ENCODE measurements around the gene KMO.

Gene KMO

DNA sequence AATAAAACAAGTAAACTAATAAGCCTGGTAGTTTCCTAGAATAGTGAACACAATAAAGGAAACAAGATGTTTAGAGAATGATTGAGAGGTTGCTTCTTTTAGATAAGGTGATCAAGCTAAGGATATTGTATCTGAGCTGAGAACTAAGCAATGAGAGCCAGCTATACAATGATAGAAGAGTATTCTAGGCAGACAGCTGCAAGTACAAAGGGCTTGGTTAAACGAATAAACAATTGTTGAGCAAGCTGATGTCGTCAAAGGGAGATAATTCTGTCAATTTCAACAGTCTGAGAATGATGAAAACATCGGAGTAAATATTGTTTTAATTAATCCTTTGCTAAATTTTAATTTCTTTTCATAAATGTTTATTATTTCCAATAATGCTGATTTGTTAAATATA, 7.2 kb upstream of the KMO start:
- H3K36me3 ChIP-seq (ENCODE audit: low read depth), result no peaks in the 10 kb centered on the region
- no peak for DNase-seq (ENCODE audit: low spot score)
- H3K27ac ChIP-seq (ENCODE audit: poor library complexity, severe bottlenecking), result no peak overlapping the region

DNA sequence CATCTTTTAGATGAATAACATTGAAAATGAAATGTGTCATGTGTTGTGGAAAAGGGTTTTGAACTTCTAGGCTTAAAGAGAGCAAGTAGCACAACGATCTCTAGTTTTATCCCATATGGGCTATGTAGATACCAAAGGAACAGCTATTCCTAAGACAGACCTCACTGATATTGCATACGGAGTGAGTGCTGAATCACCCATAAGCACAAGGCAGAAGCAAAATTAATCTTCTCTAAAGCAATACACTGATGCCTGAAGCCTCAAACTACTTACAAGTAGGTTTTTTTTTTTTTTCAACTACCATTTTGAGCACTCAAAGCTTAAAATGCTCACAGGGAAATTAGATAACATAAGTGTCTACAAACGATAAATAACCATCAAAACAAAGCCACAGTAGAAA, 5.0 kb upstream of the KMO start:
- no peak for ATAC-seq (ENCODE audit: low read depth)
- Histone ChIP-seq H3K9me3 (ENCODE audit: severe bottlenecking) (no peaks in the 10 kb centered on the region), H3K36me3 (ENCODE audit: low read depth) (no peaks in the 10 kb centered on the region), H3K27ac (ENCODE audit: poor library complexity, severe bottlenecking) (no peak overlapping the region), H3K4me1 (ENCODE audit: insufficient read depth, poor library complexity, severe bottlenecking) (peaks cover under 1% of the 10 kb centered on the region), H3K27me3 (ENCODE audit: insufficient read depth, poor library complexity, severe bottlenecking) (no peaks in the 10 kb centered on the region), H3K4me3 (ENCODE audit: severe bottlenecking) (no peak overlapping the region)
- TF ChIP-seq, protein P1, sequence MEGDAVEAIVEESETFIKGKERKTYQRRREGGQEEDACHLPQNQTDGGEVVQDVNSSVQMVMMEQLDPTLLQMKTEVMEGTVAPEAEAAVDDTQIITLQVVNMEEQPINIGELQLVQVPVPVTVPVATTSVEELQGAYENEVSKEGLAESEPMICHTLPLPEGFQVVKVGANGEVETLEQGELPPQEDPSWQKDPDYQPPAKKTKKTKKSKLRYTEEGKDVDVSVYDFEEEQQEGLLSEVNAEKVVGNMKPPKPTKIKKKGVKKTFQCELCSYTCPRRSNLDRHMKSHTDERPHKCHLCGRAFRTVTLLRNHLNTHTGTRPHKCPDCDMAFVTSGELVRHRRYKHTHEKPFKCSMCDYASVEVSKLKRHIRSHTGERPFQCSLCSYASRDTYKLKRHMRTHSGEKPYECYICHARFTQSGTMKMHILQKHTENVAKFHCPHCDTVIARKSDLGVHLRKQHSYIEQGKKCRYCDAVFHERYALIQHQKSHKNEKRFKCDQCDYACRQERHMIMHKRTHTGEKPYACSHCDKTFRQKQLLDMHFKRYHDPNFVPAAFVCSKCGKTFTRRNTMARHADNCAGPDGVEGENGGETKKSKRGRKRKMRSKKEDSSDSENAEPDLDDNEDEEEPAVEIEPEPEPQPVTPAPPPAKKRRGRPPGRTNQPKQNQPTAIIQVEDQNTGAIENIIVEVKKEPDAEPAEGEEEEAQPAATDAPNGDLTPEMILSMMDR (IDR thresholded peaks at IDR 0.05; ENCODE audit: poor library complexity, severe bottlenecking), result no peak
- no peak for DNase-seq (ENCODE audit: low spot score)

More for the DNA sequence above, 7.2 kb upstream of the KMO start:
- Histone ChIP-seq H3K4me3 (ENCODE audit: severe bottlenecking) (no peak overlapping the region), H3K4me1 (ENCODE audit: insufficient read depth, poor library complexity, severe bottlenecking) (no peaks in the 10 kb centered on the region), H3K9me3 (ENCODE audit: severe bottlenecking) (no peaks in the 10 kb centered on the region), H3K27me3 (ENCODE audit: insufficient read depth, poor library complexity, severe bottlenecking) (no peaks in the 10 kb centered on the region)
- TF ChIP-seq, protein P1 (IDR thresholded peaks at IDR 0.05; ENCODE audit: poor library complexity, severe bottlenecking), result no peak
- ATAC-seq (ENCODE audit: low read depth), result no peak

DNA sequence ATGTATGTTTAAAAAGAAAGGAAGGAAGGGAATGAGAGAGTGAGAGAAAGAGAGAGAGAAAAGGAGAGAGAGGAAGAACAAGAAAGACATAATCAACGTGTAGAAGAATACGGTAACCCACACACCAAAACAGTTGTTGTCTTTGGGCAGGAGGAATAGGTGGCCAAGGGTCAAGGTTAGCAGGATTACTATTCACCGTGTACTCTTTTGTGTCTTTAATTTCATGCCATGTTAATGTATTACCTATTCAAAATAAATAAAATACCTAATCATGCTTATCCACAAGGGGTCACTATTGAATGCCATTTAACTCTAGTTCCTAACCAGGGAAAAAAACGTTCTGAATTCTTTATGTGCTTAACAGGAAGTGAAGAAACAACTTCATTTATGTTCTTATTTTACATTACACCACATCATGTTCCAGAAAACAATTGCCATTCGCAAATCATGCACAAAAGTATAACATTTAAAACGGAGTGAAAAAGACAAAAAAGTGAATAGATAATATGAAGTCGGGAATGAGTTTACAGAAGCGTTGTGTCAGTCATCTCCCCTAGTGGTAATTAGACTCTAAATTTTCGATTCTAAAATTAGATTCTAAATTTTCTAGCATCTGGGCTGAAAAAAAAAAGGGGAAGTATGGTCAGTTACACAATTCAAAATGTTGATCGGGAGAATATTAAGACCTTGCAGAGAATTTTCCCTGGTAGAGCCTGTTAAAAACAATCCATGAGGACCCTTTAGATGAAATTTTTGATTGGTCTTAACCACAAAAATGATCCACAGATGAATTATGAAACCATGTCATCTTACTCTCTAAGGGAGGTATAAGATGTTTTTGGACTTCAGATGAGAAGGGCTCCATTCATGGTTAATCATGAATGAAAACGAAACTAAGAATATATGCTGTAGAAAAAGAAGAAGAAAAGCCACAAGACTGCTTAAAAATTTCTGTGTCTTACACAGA, 700 bp upstream of the KMO start:
- peak overlapping the region; percentile 32 for H3K4me3 ChIP-seq (ENCODE audit: severe bottlenecking)
- no peak for DNase-seq (ENCODE audit: low spot score)
- peak; percentile 72 for ATAC-seq (ENCODE audit: low read depth)
- no peaks in the 10 kb centered on the region for H3K9me3 ChIP-seq (ENCODE audit: severe bottlenecking)
- H3K36me3 ChIP-seq (ENCODE audit: low read depth), result no peaks in the 10 kb centered on the region
- TF ChIP-seq, protein P1 (IDR thresholded peaks at IDR 0.05; ENCODE audit: poor library complexity, severe bottlenecking), result peak; percentile 69
- H3K27me3 ChIP-seq (ENCODE audit: insufficient read depth, poor library complexity, severe bottlenecking), result no peaks in the 10 kb centered on the region
- H3K27ac ChIP-seq (ENCODE audit: poor library complexity, severe bottlenecking), result peak overlapping the region; percentile 41
- H3K4me1 ChIP-seq (ENCODE audit: insufficient read depth, poor library complexity, severe bottlenecking), result peaks cover 5% of the 10 kb centered on the region

DNA sequence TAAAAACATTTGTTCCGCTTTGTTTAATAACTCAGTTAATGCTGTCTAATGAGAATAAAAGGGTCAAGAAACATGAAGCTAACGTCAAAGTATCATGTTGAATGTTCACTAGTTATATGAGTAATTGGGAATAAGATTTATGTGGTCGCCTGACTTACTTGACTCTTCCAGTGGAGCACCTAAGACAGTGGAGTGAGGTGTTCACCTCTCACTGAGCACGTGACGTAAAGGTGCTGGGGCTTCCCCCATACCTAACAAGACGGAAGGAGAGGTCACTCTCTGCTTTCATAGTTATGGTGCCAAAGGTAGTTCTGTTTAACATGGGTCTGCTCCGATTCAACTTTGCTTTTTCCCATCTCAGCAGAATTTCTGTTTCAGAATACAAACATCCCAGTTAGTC, 686 bp downstream of the KMO start:
- H3K9me3 ChIP-seq (ENCODE audit: severe bottlenecking), result no peaks in the 10 kb centered on the region
- no peaks in the 10 kb centered on the region for H3K36me3 ChIP-seq (ENCODE audit: low read depth)
- ATAC-seq (ENCODE audit: low read depth) (no peak), DNase-seq (ENCODE audit: low spot score) (no peak)
- H3K4me1 ChIP-seq (ENCODE audit: insufficient read depth, poor library complexity, severe bottlenecking), result peaks cover 5% of the 10 kb centered on the region
- TF ChIP-seq, protein P1 (IDR thresholded peaks at IDR 0.05; ENCODE audit: poor library complexity, severe bottlenecking), result no peak
- no peak overlapping the region for H3K27ac ChIP-seq (ENCODE audit: poor library complexity, severe bottlenecking)
- no peaks in the 10 kb centered on the region for H3K27me3 ChIP-seq (ENCODE audit: insufficient read depth, poor library complexity, severe bottlenecking)
- no peak overlapping the region for H3K4me3 ChIP-seq (ENCODE audit: severe bottlenecking)
